Hepatocyte (in vitro differentiated cells): ENCODE results near the gene DMRTC2. TPM values are rescaled to one million over a fixed set of nuclear protein-coding genes. Genes with fewer than 3 reads are reported as not detected.

Experiments used
- DNase-seq: peaks from one replicate; pipeline ENCODE4 v3.0.0-alpha.2; 2016; ENCODE audit warnings: low spot score
- H2AFZ ChIP-seq: fragments of 200-600 bp; sonication (generic); 2 replicates; pipeline ENCODE4 v1.6.0; 2016; ENCODE audit warnings: antibody characterized with exemption, mild to moderate bottlenecking
- H3K27ac ChIP-seq: fragments of 200-600 bp; sonication (generic); 2 replicates; pipeline ENCODE4 v1.5.1; 2016; ENCODE audit warnings: mild to moderate bottlenecking
- H3K27me3 ChIP-seq: fragments of 200-600 bp; sonication (generic); 2 replicates; pipeline ENCODE4 v1.6.1; 2016
- H3K36me3 ChIP-seq: fragments of 200-600 bp; sonication (generic); replicated peaks from 2 replicates; pipeline ENCODE4 v1.5.1; 2016; ENCODE audit warnings: low read depth; ENCODE audit not compliant: insufficient read depth
- H3K4me1 ChIP-seq: fragments of 200-600 bp; sonication (generic); 2 replicates; pipeline ENCODE4 v1.5.1; 2016; ENCODE audit warnings: mild to moderate bottlenecking, moderate library complexity; ENCODE audit not compliant: insufficient read depth
- H3K4me2 ChIP-seq: fragments of 200-600 bp; sonication (generic); 2 replicates; pipeline ENCODE4 v1.6.0; 2016
- H3K4me3 ChIP-seq: fragments of 200-600 bp; sonication (generic); 2 replicates; pipeline ENCODE4 v1.5.1; 2016; ENCODE audit warnings: mild to moderate bottlenecking
- H3K79me2 ChIP-seq: fragments of 200-600 bp; sonication (generic); 2 replicates; pipeline ENCODE4 v1.6.0; 2017; ENCODE audit warnings: mild to moderate bottlenecking
- H3K9me2 ChIP-seq: fragments of 200-600 bp; sonication (generic); replicated peaks from 2 replicates; pipeline ENCODE4 v1.6.0; 2017; ENCODE audit warnings: mild to moderate bottlenecking; ENCODE audit not compliant: insufficient read depth
- H3K9me3 ChIP-seq: fragments of 200-600 bp; sonication (generic); 2 replicates; pipeline ENCODE4 v1.5.1; 2016; ENCODE audit warnings: low read depth, mild to moderate bottlenecking
- H4K20me1 ChIP-seq: fragments of 200-600 bp; sonication (generic); 2 replicates; pipeline ENCODE4 v1.6.0; 2016; ENCODE audit warnings: mild to moderate bottlenecking; ENCODE audit not compliant: insufficient read depth, poor library complexity, severe bottlenecking
- EZH2 ChIP-seq: fragments of 200-600 bp; sonication (generic); IDR thresholded peaks from 2 replicates; pipeline ENCODE4 v1.6.1; 2016; ENCODE audit warnings: antibody characterized with exemption, mild to moderate bottlenecking, borderline replicate concordance
- EZH2phosphoT487 ChIP-seq: fragments of 200-600 bp; sonication (generic); IDR thresholded peaks from one replicate; pipeline ENCODE4 v1.6.1; 2018; ENCODE audit warnings: antibody characterized with exemption, mild to moderate bottlenecking, low read depth, moderate library complexity; ENCODE audit not compliant: unreplicated experiment, severe bottlenecking
- WGBS: methylation state at CpG from one replicate; pipeline ENCODE4 v1.1.6; 2016; ENCODE audit warnings: low lambda C conversion rate; ENCODE audit errors: missing lambda C conversion rate; 5-methylcytosine and 5-hydroxymethylcytosine counted together
- polyA plus RNA-seq: library from polyadenylated mRNA; unstranded; fragments of >200 nt; fragmentation: Nextera tagmentation; extraction: Ambion mirVana; gene quantifications from 2 replicates; pipeline ENCODE4 v1.2.1, GENCODE V29; 2016
- total RNA-seq: library from RNA; depleted of rRNA; stranded (reverse); fragments of >200 nt; gene quantifications from 2 replicates; pipeline ENCODE4 v1.2.3, GENCODE V29; 2014
- TF ChIP-seq, protein P1 (sequence below): fragments of 200-600 bp; sonication (generic); IDR thresholded peaks from 2 replicates; pipeline ENCODE4 v1.5.1; 2016; ENCODE audit warnings: antibody characterized with exemption, mild to moderate bottlenecking; ENCODE audit not compliant: poor library complexity

Gene DMRTC2
- total and polyA plus RNA-seq, 2 experiments from 2014 or later = not detected

DNA sequence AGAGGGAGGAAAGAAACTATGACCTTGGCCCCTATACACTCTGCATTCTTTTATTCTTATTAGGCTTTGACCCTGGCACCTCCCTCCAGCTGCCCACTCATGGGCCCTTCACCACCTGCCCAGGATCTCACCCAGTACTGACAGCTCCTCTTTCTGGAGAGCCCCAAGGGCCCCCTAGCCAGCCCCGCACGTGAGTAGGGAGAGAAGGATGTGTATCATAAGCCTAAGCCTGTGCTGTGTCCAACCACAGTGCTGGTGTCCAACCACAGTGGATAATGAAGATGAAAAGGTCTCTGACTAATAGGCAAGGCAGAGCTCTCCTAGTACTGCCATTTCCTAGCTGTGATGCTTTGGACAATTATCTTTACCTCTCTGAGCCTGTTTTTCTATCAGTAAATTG, 4.2 kb downstream of the DMRTC2 start:
- Histone ChIP-seq H3K4me1 (no peaks in the 10 kb centered on the region), H3K79me2 (no peaks in the 10 kb centered on the region), H4K20me1 (no peaks in the 10 kb centered on the region), H3K36me3 (no peaks in the 10 kb centered on the region), H3K9me2 (no peaks in the 10 kb centered on the region), H3K4me2 (no peak overlapping the region), H3K27me3 (peaks cover 23% of the 10 kb centered on the region), H3K9me3 (no peaks in the 10 kb centered on the region), H2AFZ (no peak overlapping the region), H3K4me3 (no peak overlapping the region), H3K27ac (no peak overlapping the region)
- 67% methylated on average over 2 of the region's 2 CpGs for WGBS
- TF ChIP-seq, protein P1, sequence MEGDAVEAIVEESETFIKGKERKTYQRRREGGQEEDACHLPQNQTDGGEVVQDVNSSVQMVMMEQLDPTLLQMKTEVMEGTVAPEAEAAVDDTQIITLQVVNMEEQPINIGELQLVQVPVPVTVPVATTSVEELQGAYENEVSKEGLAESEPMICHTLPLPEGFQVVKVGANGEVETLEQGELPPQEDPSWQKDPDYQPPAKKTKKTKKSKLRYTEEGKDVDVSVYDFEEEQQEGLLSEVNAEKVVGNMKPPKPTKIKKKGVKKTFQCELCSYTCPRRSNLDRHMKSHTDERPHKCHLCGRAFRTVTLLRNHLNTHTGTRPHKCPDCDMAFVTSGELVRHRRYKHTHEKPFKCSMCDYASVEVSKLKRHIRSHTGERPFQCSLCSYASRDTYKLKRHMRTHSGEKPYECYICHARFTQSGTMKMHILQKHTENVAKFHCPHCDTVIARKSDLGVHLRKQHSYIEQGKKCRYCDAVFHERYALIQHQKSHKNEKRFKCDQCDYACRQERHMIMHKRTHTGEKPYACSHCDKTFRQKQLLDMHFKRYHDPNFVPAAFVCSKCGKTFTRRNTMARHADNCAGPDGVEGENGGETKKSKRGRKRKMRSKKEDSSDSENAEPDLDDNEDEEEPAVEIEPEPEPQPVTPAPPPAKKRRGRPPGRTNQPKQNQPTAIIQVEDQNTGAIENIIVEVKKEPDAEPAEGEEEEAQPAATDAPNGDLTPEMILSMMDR = no peak
- TF ChIP-seq EZH2 (no peak), EZH2phosphoT487 (no peak)
- DNase-seq = no peak

DNA sequence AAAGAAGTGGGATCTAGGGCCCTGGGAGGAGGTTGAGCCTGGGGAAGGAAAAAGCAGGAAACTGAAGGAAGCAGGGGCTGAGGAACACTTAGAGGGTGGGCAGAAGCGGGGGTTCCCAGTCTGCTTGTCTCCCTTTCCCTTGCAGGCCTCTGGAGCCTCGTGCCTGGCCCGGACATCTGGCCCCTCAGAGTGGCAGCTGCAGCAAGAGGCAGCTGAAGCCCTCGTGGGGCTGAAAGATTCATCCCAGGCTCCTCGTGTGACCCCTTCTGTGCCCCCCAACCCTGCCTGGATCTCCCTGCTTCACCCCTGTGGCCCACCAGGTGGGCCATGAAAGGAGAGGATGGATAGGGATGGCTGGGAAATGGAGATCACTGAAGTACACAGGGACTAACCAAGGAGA, 5.5 kb downstream of the DMRTC2 start:
- no peaks in the 10 kb centered on the region for H3K36me3 ChIP-seq
- no peak for DNase-seq
- H4K20me1 ChIP-seq = no peaks in the 10 kb centered on the region
- no peak overlapping the region for H3K4me2 ChIP-seq
- TF ChIP-seq EZH2phosphoT487 (no peak), EZH2 (no peak)
- TF ChIP-seq, protein P1 = no peak
- WGBS = 86% methylated on average over 5 of the region's 5 CpGs
- H3K27ac ChIP-seq = no peak overlapping the region
- no peaks in the 10 kb centered on the region for H3K9me3 ChIP-seq
- no peaks in the 10 kb centered on the region for H3K4me1 ChIP-seq
- no peaks in the 10 kb centered on the region for H3K9me2 ChIP-seq
- H3K4me3 ChIP-seq = no peak overlapping the region
- peaks cover 23% of the 10 kb centered on the region for H3K27me3 ChIP-seq
- H2AFZ ChIP-seq = no peak overlapping the region
- no peaks in the 10 kb centered on the region for H3K79me2 ChIP-seq

DNA sequence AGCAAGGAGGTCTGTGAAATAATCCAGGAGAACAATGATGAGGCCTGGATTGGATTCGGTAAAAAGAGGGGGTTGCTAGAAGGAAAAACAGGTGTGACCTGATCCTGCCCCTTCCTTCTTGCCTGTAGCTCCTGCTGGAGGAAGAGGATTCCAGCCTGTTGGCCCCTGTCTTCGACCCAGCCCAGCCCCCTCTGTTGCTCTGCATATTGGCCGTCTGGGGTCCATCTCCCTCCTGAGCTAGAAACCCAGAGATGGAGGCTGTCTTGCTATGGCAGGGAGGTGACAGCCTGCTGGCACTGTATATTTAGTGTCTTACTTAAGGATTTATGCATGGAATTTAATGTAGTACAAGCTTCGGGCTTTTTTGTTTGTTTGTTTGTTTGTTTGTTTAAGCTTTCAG, 6.6 kb downstream of the DMRTC2 start:
- Histone ChIP-seq H3K79me2 (no peaks in the 10 kb centered on the region), H3K27me3 (peaks cover 23% of the 10 kb centered on the region), H3K9me2 (no peaks in the 10 kb centered on the region), H3K9me3 (no peaks in the 10 kb centered on the region), H3K27ac (no peak overlapping the region), H3K4me3 (no peak overlapping the region), H3K36me3 (no peaks in the 10 kb centered on the region), H3K4me2 (no peak overlapping the region), H2AFZ (no peak overlapping the region), H3K4me1 (no peaks in the 10 kb centered on the region), H4K20me1 (no peaks in the 10 kb centered on the region)
- no peak for DNase-seq
- TF ChIP-seq EZH2phosphoT487 = no peak
- no peak for TF ChIP-seq EZH2
- TF ChIP-seq, protein P1 = no peak
- 59% methylated on average over 4 of the region's 4 CpGs for WGBS

DNA sequence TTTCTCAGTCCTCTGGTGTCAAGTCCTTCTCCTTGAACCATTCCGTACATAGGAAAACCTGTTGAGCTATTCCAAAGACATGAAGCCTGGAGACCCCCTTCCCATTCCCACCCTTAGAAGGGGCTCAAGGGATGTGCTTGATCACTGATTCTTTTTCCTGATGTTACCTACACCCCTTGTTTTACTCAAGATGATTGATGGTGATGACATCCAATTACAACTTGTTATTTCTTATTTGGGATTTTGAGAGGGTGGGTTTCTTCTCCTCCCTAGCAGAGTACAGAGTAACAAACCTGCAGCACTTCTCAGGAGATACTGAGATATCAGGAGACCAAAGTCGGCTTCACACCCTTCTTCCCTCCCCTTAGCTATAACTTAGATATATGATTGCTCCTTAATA, 8.5 kb downstream of the DMRTC2 start:
- no peaks in the 10 kb centered on the region for H3K9me3 ChIP-seq
- no peaks in the 10 kb centered on the region for H3K79me2 ChIP-seq
- no peak overlapping the region for H2AFZ ChIP-seq
- no peaks in the 10 kb centered on the region for H3K36me3 ChIP-seq
- DNase-seq = no peak
- no peaks in the 10 kb centered on the region for H3K4me1 ChIP-seq
- peaks cover 23% of the 10 kb centered on the region for H3K27me3 ChIP-seq
- H3K4me2 ChIP-seq = no peak overlapping the region
- H3K4me3 ChIP-seq = no peak overlapping the region
- 93% methylated on average over 2 of the region's 2 CpGs for WGBS
- no peaks in the 10 kb centered on the region for H3K9me2 ChIP-seq
- no peak for TF ChIP-seq EZH2
- TF ChIP-seq, protein P1 = no peak
- TF ChIP-seq EZH2phosphoT487 = no peak
- H4K20me1 ChIP-seq = no peaks in the 10 kb centered on the region
- H3K27ac ChIP-seq = no peak overlapping the region
